Retinal pigment epithelial cell (primary cell): ENCODE results near the gene APOL6.
A peak's percentile ranks its signal among the peaks of the same experiment; 100 is the strongest.
"Not testable (repeated sequence)": the region's sequence is repeated elsewhere in the genome, so short reads cannot be mapped to it uniquely, and the experiment has no call there.

ENCODE experiments used
- DNase-seq: peaks from one replicate; pipeline ENCODE4 v3.0.0-alpha.2; 2010; ENCODE audit warnings: low read depth
- H3K4me3 ChIP-seq: 2 replicates; pipeline ENCODE4 v1.5.1; 2011; ENCODE audit warnings: mild to moderate bottlenecking, low read length, control low read depth, moderate library complexity
- CTCF ChIP-seq: conservative IDR thresholded peaks from 2 replicates; pipeline ENCODE4 v1.5.1; 2011; ENCODE audit warnings: low read depth, low read length, control low read depth, inconsistent platforms

Gene APOL6

DNA sequence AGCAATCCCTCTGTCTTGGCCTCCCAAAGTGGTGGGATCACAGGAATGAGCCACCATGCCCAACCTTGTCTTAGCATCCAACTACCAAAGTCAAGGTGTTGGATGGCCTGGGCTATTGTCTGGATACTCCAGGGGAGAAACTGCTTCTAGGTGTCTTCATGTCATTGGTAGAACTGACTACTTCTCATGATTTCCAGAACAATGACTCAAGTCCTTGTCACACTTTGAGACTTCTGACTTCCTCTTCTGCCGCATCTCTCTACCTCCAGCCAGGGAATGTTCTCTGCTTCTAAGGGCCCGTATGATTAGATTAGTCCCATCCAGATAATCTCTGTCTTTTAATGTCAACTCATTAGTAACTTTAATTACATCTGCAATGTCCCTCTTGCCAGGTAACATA lies 30.6 kb downstream of the APOL6 start:
- no peak for DNase-seq
- no peak overlapping the region for H3K4me3 ChIP-seq
- no peak for TF ChIP-seq CTCF

GRCh38 chr22:35679492-35679891 lies 31.2 kb downstream of the APOL6 start:
- not testable (repeated sequence) for H3K4me3 ChIP-seq
- DNase-seq, result peak; percentile 5

GRCh38 chr22:35681454-35682052 lies 33.3 kb downstream of the APOL6 start:
- DNase-seq, result no peak
- TF ChIP-seq CTCF, result no peak
- H3K4me3 ChIP-seq, result no peak overlapping the region

GRCh38 chr22:35683560-35683959 lies 35.3 kb downstream of the APOL6 start:
- no peak overlapping the region for H3K4me3 ChIP-seq
- no peak for DNase-seq
- TF ChIP-seq CTCF, result no peak

DNA sequence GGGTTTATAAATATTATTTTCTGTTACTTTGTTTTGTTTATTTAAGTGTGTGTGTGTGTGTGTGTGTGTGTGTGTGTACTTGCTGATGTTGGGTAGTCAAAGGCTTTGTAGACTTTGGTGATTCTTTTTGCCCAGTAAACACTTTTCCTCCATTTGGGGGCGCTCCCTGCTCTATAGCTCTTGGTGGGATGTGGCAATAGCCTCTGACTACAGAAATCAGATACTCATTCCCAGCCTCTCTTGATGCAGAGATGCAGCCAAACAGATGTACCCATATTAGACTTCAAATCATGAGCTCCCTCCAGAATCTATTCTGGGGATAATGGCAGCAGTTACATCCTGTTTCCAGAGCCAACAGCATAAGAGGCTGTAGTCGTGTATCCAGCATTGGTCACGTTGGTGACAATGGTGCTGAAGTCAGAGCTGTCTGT lies 36.0 kb downstream of the APOL6 start:
- peak; percentile 37 for TF ChIP-seq CTCF
- DNase-seq, result no peak
- H3K4me3 ChIP-seq, result no peak overlapping the region

DNA sequence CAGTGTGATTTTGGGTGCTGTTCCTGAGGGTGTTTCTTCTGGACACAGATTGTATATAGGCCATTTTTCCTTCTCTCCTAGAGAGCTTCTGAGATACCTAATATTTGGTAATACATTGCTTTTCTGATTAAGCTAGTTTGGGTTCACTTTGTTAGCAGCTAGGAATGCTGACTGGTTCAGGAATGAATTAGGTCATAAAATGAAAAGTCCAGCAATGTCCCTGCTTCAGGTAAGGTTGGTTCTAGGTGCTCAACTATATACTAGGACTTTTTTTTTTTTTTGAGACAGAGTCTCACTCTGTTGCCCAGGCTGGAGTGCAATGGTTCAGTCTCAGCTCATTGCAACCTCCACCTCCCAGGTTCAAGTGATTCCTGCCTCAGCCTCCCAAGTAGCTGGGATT lies 36.5 kb downstream of the APOL6 start:
- no peak for DNase-seq
- H3K4me3 ChIP-seq, result no peak overlapping the region
- TF ChIP-seq CTCF, result no peak

DNA sequence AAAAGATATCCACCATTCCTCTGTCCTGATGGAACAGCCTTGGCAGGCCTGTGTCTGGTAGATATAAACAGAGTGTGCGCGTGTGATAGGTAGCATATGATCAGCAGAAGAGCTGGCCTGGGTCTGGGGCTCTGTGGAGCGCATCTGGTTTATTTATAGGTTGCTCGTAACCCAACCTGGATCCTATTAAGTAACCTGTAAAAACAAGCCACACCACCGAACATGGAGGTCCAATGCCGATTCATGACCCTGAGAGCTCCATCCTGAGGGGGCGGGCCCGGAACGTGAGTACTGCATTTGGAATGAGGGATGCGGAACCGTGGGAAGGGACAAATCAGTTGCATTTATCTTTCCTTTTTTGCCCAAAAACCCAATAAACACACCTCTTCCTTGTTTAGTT lies 37.5 kb downstream of the APOL6 start:
- TF ChIP-seq CTCF, result no peak
- DNase-seq, result no peak
- H3K4me3 ChIP-seq, result no peak overlapping the region

DNA sequence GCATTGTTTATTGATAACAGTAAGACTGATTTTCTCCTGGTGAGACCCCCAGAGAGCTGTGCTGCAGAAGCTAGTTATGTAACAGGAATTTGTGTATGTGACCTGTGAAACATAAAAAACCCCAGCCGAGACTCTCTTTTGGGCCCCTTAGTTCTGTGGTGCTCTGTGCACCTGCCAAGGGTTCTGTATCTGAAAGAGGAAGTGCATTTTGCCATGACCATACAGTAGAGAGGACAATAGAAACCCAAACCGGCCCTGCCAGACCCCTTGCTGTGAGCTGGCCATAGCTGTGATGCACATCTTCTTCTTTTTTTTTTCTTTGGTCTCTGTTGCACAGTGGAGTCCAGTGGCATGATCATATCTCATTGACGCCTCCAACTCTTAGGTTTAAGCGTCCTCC lies 38.1 kb downstream of the APOL6 start:
- no peak for DNase-seq
- no peak overlapping the region for H3K4me3 ChIP-seq
- no peak for TF ChIP-seq CTCF
